Measurements from ENCODE around the gene SPAG6. TPM values are rescaled to one million over a fixed set of nuclear protein-coding genes. Genes with fewer than 3 reads are reported as not detected.
A peak's percentile ranks its signal among the peaks of the same experiment; 100 is the strongest.

The SPAG6 gene
- total and polyA plus RNA-seq, 2 of the 4 experiments (the other 2 are of a cell fraction), result not detected

GRCh38 chr10:22436893-22437619, 91.8 kb downstream of the SPAG6 start:
- Histone ChIP-seq H2BK120ac (ENCODE audit: low read depth, low read length) (peak overlapping the region; percentile 89), H3K4ac (ENCODE audit: low read depth, low read length) (peak overlapping the region; percentile 91), H2BK20ac (ENCODE audit: low read depth, low read length) (no peak overlapping the region; the same call in 1 of the 2 replicates), H4K20me1 (ENCODE audit: insufficient read depth, low read length) (no peaks in the 10 kb centered on the region), H4K91ac (ENCODE audit: insufficient read depth, low read depth, low read length) (peak overlapping the region; percentile 90), H2AK5ac (ENCODE audit: low read depth, low read length) (peak overlapping the region; percentile 66; the same call in 1 of the 2 replicates), H2AFZ (replicated peaks; ENCODE audit: low read length, poor library complexity) (peak overlapping the region; percentile 97), H3K4me3 (ENCODE audit: insufficient read depth, low read depth, low read length) (peak overlapping the region; percentile 56), H3K79me1 (ENCODE audit: low read depth in 1 of 2, low read length in 2 of 2) (peaks cover 10 to 20% of the 10 kb centered on the region in 2 experiments), H3K9me3 (ENCODE audit: control insufficient read depth, insufficient read depth, low read length) (no peaks in the 10 kb centered on the region), H2AK9ac (replicated peaks; ENCODE audit: low read depth, low read length, poor library complexity) (peak overlapping the region; percentile 95), H3K23ac (ENCODE audit: low read depth, low read length) (peak overlapping the region; percentile 92), H4K5ac (ENCODE audit: low read depth, low read length) (peak overlapping the region; percentile 77), H4K8ac (ENCODE audit: low read depth in 2 of 2, low read length in 2 of 2) (peak overlapping the region; percentile 93 to 99), H3K9ac (ENCODE audit: low read depth, low read length) (peak overlapping the region; percentile 86), H3K14ac (replicated peaks; ENCODE audit: low read depth, low read length) (peak overlapping the region; percentile 93), H3K56ac (ENCODE audit: extremely low read depth, insufficient read depth, low read length) (peak overlapping the region; percentile 73), H2BK5ac (ENCODE audit: low read depth, low read length, poor library complexity, severe bottlenecking) (peak overlapping the region; percentile 76), H3K9me1 (ENCODE audit: insufficient read depth, low read length) (peaks cover 11% of the 10 kb centered on the region), H3K36me3 (ENCODE audit: control insufficient read depth, insufficient read depth, low read length) (no peaks in the 10 kb centered on the region), H3K4me1 (ENCODE audit: control insufficient read depth, insufficient read depth, low read length) (peaks cover 8% of the 10 kb centered on the region; the same call in 1 of the 2 replicates), H3K27ac (ENCODE audit: insufficient read depth, low read length) (peak overlapping the region; percentile 90), H2BK15ac (ENCODE audit: low read depth, low read length) (peak overlapping the region; percentile 63; the same call in 1 of the 3 replicates), H3K4me2 (ENCODE audit: low read depth, low read length) (peak overlapping the region; percentile 83), H3K27me3 (ENCODE audit: control insufficient read depth, insufficient read depth, low read length) (peaks cover 7% of the 10 kb centered on the region), H3K18ac (ENCODE audit: low read depth, low read length) (peak overlapping the region; percentile 69)
- ChIA-PET CTCF (no interaction called here), POLR2A (ENCODE audit: unreplicated experiment) (interaction anchor here (0.7 to 1.0 kb wide), 2 partner anchors 188 to 296 kb away, joined by 3 to 5 read pairs; no protein-coding TSS in a partner anchor)
- DNase-seq (peak; percentile 89), ATAC-seq (ENCODE audit: low read depth) (peak; percentile 83)
- dilution Hi-C loops (cut with HindIII; ENCODE audit: low sequenced_read_pairs, unreplicated experiment) (no loop called here), in situ Hi-C loops (cut with MboI; ENCODE audit: low sequenced_read_pairs) (loop anchor here (25.0 kb wide), 1 partner anchor 925 kb away; no protein-coding TSS in a partner anchor), intact Hi-C loops (cut with micrococcal nuclease) (loop anchor here (1.0 to 5.0 kb wide), 4 partner anchors 96 to 550 kb away; no protein-coding TSS in a partner anchor)
- WGBS, 2 experiments (ENCODE audit: extremely low coverage in 2 of 2, insufficient read length in 1 of 2), result 2% methylated on average over 47 of the region's 85 CpGs; no CpG with 5 or more reads in 1 of the 2 experiments
- no TSS peak for BruUV-seq (replicated peaks)
- TF ChIP-seq, protein P1, sequence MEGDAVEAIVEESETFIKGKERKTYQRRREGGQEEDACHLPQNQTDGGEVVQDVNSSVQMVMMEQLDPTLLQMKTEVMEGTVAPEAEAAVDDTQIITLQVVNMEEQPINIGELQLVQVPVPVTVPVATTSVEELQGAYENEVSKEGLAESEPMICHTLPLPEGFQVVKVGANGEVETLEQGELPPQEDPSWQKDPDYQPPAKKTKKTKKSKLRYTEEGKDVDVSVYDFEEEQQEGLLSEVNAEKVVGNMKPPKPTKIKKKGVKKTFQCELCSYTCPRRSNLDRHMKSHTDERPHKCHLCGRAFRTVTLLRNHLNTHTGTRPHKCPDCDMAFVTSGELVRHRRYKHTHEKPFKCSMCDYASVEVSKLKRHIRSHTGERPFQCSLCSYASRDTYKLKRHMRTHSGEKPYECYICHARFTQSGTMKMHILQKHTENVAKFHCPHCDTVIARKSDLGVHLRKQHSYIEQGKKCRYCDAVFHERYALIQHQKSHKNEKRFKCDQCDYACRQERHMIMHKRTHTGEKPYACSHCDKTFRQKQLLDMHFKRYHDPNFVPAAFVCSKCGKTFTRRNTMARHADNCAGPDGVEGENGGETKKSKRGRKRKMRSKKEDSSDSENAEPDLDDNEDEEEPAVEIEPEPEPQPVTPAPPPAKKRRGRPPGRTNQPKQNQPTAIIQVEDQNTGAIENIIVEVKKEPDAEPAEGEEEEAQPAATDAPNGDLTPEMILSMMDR (conservative IDR thresholded peaks at IDR 0.05; ENCODE audit: low read depth, low read length), result no peak
- TF ChIP-seq RCOR1 (IDR thresholded peaks at IDR 0.05; ENCODE audit: insufficient replicate concordance, low read length) (peak; percentile 49), ELK1 (IDR thresholded peaks at IDR 0.05; ENCODE audit: borderline replicate concordance, low read depth, low read length) (no peak), BHLHE40 (IDR thresholded peaks at IDR 0.05; ENCODE audit: low read depth, low read length) (peak; percentile 20; the same call in 1 of the 2 replicates), NFE2L2 (IDR thresholded peaks at IDR 0.05; ENCODE audit: low read depth, low read length) (no peak), POLR2A (IDR thresholded peaks at IDR 0.05; ENCODE audit: low read depth, low read length) (peak; percentile 82; the same call in 1 of the 2 replicates)
- TF ChIP-seq, protein P2, sequence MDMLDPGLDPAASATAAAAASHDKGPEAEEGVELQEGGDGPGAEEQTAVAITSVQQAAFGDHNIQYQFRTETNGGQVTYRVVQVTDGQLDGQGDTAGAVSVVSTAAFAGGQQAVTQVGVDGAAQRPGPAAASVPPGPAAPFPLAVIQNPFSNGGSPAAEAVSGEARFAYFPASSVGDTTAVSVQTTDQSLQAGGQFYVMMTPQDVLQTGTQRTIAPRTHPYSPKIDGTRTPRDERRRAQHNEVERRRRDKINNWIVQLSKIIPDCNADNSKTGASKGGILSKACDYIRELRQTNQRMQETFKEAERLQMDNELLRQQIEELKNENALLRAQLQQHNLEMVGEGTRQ (IDR thresholded peaks at IDR 0.05; ENCODE audit: low read depth, low read length), result no peak
